H9 (cell line): ENCODE data around the gene UCHL1. TPM values are rescaled to one million over a fixed set of nuclear protein-coding genes. Genes with fewer than 3 reads are reported as not detected.

Source experiments
- DNase-seq: peaks from one replicate; pipeline ENCODE4 v3.0.0-alpha.2; 2017
- H2AFZ ChIP-seq: one replicate; pipeline ENCODE4 v1.6.1; 2013; ENCODE audit warnings: mild to moderate bottlenecking, low read length, control low read depth, moderate library complexity
- H2AK5ac ChIP-seq: 2 replicates; pipeline ENCODE4 v1.6.1; 2013; ENCODE audit warnings: low read length, control low read depth, mixed read lengths; ENCODE audit not compliant: insufficient read length
- H2BK120ac ChIP-seq: one replicate; pipeline ENCODE4 v1.6.1; 2013; ENCODE audit warnings: low read depth, mild to moderate bottlenecking, low read length, control low read depth, inconsistent platforms; ENCODE audit not compliant: poor library complexity, severe bottlenecking
- H2BK12ac ChIP-seq: 2 replicates; pipeline ENCODE4 v1.6.1; 2013; ENCODE audit warnings: low read length, control low read depth, mixed read lengths, low read depth; ENCODE audit not compliant: insufficient read length
- H2BK15ac ChIP-seq: 2 replicates; pipeline ENCODE4 v1.6.1; 2013; ENCODE audit warnings: low read depth, low read length, control low read depth
- H2BK20ac ChIP-seq: one replicate; pipeline ENCODE4 v1.6.1; 2013; ENCODE audit warnings: low read depth, mild to moderate bottlenecking, low read length, control low read depth, inconsistent platforms; ENCODE audit not compliant: poor library complexity, severe bottlenecking
- H2BK5ac ChIP-seq: 2 replicates; pipeline ENCODE4 v1.6.1; 2013; ENCODE audit warnings: low read length, control low read depth, mixed read lengths; ENCODE audit not compliant: insufficient read length
- H3K14ac ChIP-seq: 2 replicates; pipeline ENCODE4 v1.6.1; 2013; ENCODE audit warnings: low read length, control low read depth; ENCODE audit not compliant: insufficient read depth
- H3K18ac ChIP-seq: 2 replicates; pipeline ENCODE4 v1.6.1; 2013; ENCODE audit warnings: low read depth, mild to moderate bottlenecking, mixed read lengths, low read length, control low read depth; ENCODE audit not compliant: insufficient read length
- H3K23ac ChIP-seq: 2 replicates; pipeline ENCODE4 v1.6.1; 2013; ENCODE audit warnings: low read length, control low read depth, mixed read lengths, low read depth; ENCODE audit not compliant: insufficient read length
- H3K23me2 ChIP-seq: 2 replicates; pipeline ENCODE4 v1.6.1; 2013; ENCODE audit warnings: low read depth, mild to moderate bottlenecking, mixed read lengths, low read length, control low read depth; ENCODE audit not compliant: insufficient read length, poor library complexity, severe bottlenecking
- H3K27ac ChIP-seq: 2 replicates; pipeline ENCODE4 v1.5.1; 2013; ENCODE audit warnings: low read length, control low read depth, mixed read lengths, low read depth; ENCODE audit not compliant: insufficient read length
- H3K27me3 ChIP-seq: 2 replicates; pipeline ENCODE4 v1.6.1; 2013; ENCODE audit warnings: low read length, control low read depth, inconsistent platforms; ENCODE audit not compliant: insufficient read depth
- H3K4ac ChIP-seq: 2 replicates; pipeline ENCODE4 v1.6.1; 2013; ENCODE audit warnings: low read depth, mild to moderate bottlenecking, control low read depth, inconsistent platforms, low read length, moderate library complexity
- H3K4me1 ChIP-seq: 2 replicates; pipeline ENCODE4 v1.6.1; 2013; ENCODE audit warnings: low read length, control low read depth, inconsistent platforms; ENCODE audit not compliant: insufficient read depth
- H3K4me2 ChIP-seq: 2 replicates; pipeline ENCODE4 v1.6.1; 2013; ENCODE audit warnings: low read length, control low read depth, mixed read lengths; ENCODE audit not compliant: insufficient read length, insufficient read depth
- H3K56ac ChIP-seq: 2 replicates; pipeline ENCODE4 v1.6.1; 2013; ENCODE audit warnings: low read depth, mild to moderate bottlenecking, mixed read lengths, low read length, control low read depth; ENCODE audit not compliant: insufficient read length
- H3K79me1 ChIP-seq: 2 replicates; pipeline ENCODE4 v1.6.1; 2013; ENCODE audit warnings: low read depth, mild to moderate bottlenecking, moderate library complexity, low read length, control low read depth, inconsistent platforms; ENCODE audit not compliant: insufficient read depth, poor library complexity, severe bottlenecking
- H3K79me2 ChIP-seq: 2 replicates; pipeline ENCODE4 v1.6.1; 2013; ENCODE audit warnings: low read length, control low read depth, inconsistent platforms; ENCODE audit not compliant: insufficient read depth
- H3K9ac ChIP-seq: 2 replicates; pipeline ENCODE4 v1.6.1; 2013; ENCODE audit warnings: low read length, control low read depth, mixed read lengths; ENCODE audit not compliant: insufficient read length; ENCODE audit errors: extremely low read depth
- H3K9me3 ChIP-seq: one replicate; pipeline ENCODE4 v1.6.1; 2013; ENCODE audit warnings: low read depth, low read length, inconsistent platforms; ENCODE audit not compliant: control insufficient read depth
- H3T11ph ChIP-seq: one replicate; pipeline ENCODE4 v1.6.1; 2013; ENCODE audit warnings: mild to moderate bottlenecking, low read length, control low read depth, inconsistent platforms
- H4K20me1 ChIP-seq: one replicate; pipeline ENCODE4 v1.6.1; 2013; ENCODE audit not compliant: control insufficient read depth, insufficient read length, insufficient read depth
- H4K5ac ChIP-seq: 2 replicates; pipeline ENCODE4 v1.6.1; 2013; ENCODE audit warnings: low read depth, mild to moderate bottlenecking, mixed read lengths, low read length, control low read depth; ENCODE audit not compliant: insufficient read length
- H4K8ac ChIP-seq: replicated peaks from 2 replicates; pipeline ENCODE4 v1.6.1; 2013; ENCODE audit warnings: low read length, control low read depth, mixed read lengths, low read depth; ENCODE audit not compliant: insufficient read length
- H4K91ac ChIP-seq: 2 replicates; pipeline ENCODE4 v1.6.1; 2013; ENCODE audit warnings: low read depth, mild to moderate bottlenecking, moderate library complexity, mixed read lengths, low read length, control low read depth; ENCODE audit not compliant: insufficient read length
- H3K27ac Mint-ChIP-seq, 3 experiments: 2 replicates in 2 of 3; 3 replicates in 1 of 3; pipeline ENCODE4 v1.8.0; 2020 to 2021; ENCODE audit warnings: mixed read lengths in 3 of 3, mild to moderate bottlenecking in 1 of 3, moderate library complexity in 1 of 3
- H3K27me3 Mint-ChIP-seq: 2 replicates; pipeline ENCODE4 v1.8.0; 2021; ENCODE audit warnings: low read depth, mild to moderate bottlenecking, moderate library complexity, mixed read lengths
- H3K36me3 Mint-ChIP-seq, 3 experiments: 2 replicates in 2 of 3; 3 replicates in 1 of 3; pipeline ENCODE4 v1.8.0; 2020 to 2021; ENCODE audit warnings: low read depth in 3 of 3, mixed read lengths in 3 of 3; ENCODE audit not compliant: insufficient read depth in 1 of 3
- H3K4me1 Mint-ChIP-seq, 2 experiments: 2 replicates each; pipeline ENCODE4 v1.8.0; 2020; ENCODE audit warnings: mixed read lengths in 2 of 2
- H3K4me3 Mint-ChIP-seq, 2 experiments: 2 replicates in 1 of 2; 3 replicates in 1 of 2; pipeline ENCODE4 v1.8.0; 2020 to 2021; ENCODE audit warnings: mild to moderate bottlenecking in 2 of 2, mixed read lengths in 2 of 2, moderate library complexity in 1 of 2
- H3K9me3 Mint-ChIP-seq, 2 experiments: 2 replicates in 1 of 2; 3 replicates in 1 of 2; pipeline ENCODE4 v1.8.0; 2020; ENCODE audit warnings: mild to moderate bottlenecking in 2 of 2, mixed read lengths in 2 of 2, moderate library complexity in 1 of 2
- WGBS: extraction: QIAGEN DNeasy Blood & Tissue Kit; methylation state at CpG from one replicate; pipeline ENCODE4 v1.1.7; 2013; ENCODE audit warnings: missing lambda C conversion rate, low lambda C conversion rate, mixed read lengths; ENCODE audit not compliant: insufficient read length; ENCODE audit errors: extremely low coverage; 5-methylcytosine and 5-hydroxymethylcytosine counted together
- total RNA-seq: library from RNA; stranded (reverse); gene quantifications from 2 replicates; pipeline ENCODE4 v1.2.1, GENCODE V29; 2021
- TF ChIP-seq, protein P1 (sequence below): fragments of 200-600 bp; sonication (generic); conservative IDR thresholded peaks from 3 replicates; pipeline ENCODE4 v1.8.0; 2021; ENCODE audit warnings: antibody characterized with exemption, mild to moderate bottlenecking

UCHL1 gene
- total RNA-seq, 1 experiment from 2014 or later = 513 TPM

DNA sequence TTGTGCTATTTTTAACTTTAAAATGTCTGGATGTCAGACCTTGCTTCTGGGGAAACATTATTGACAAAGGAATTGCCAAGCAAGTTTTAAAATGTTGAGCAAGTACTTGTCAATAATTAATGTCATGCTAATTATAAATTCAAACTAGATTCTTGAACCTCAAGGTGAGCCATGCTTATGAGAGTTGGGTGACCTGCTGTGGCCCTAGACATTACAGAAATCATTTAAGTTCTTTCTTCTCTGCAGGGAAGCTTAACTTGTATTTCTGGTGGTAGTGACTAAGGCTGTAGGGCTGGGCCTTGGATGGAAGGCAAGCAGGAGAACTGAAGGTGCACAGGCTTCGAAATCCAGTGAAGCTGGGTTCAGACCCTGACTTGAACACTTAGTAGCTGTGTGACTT lies 14.8 kb upstream of the UCHL1 start:
- Mint-ChIP-seq H3K27ac (no peak overlapping the region; a peak in 1 of 7 replicates), H3K36me3 (no peaks in the 10 kb centered on the region), H3K4me1 (peaks cover 0 to 5% of the 10 kb centered on the region in 2 experiments; a peak in 1 of 4 replicates), H3K27me3 (peaks cover 2% of the 10 kb centered on the region; the same call in 1 of the 2 replicates), H3K4me3 (no peak overlapping the region), H3K9me3 (no peaks in the 10 kb centered on the region)
- no peaks in the 10 kb centered on the region for H3K79me2 ChIP-seq
- no CpG with 5 or more reads among the region's 1 CpG for WGBS
- H3K9me3 ChIP-seq = no peaks in the 10 kb centered on the region
- H2AFZ ChIP-seq = no peak overlapping the region
- no peak overlapping the region for H3K14ac ChIP-seq
- no peak overlapping the region for H2BK20ac ChIP-seq
- H2BK5ac ChIP-seq = no peak overlapping the region
- no peak overlapping the region for H3T11ph ChIP-seq
- no peaks in the 10 kb centered on the region for H3K27me3 ChIP-seq
- no peak overlapping the region for H4K8ac ChIP-seq
- H2BK15ac ChIP-seq = no peak overlapping the region
- H3K18ac ChIP-seq = no peak overlapping the region
- no peak overlapping the region for H4K91ac ChIP-seq
- H3K27ac ChIP-seq = no peak overlapping the region
- H3K4me2 ChIP-seq = no peak overlapping the region
- H3K9ac ChIP-seq = no peak overlapping the region
- no peak for DNase-seq
- H2BK120ac ChIP-seq = no peak overlapping the region
- TF ChIP-seq, protein P1, sequence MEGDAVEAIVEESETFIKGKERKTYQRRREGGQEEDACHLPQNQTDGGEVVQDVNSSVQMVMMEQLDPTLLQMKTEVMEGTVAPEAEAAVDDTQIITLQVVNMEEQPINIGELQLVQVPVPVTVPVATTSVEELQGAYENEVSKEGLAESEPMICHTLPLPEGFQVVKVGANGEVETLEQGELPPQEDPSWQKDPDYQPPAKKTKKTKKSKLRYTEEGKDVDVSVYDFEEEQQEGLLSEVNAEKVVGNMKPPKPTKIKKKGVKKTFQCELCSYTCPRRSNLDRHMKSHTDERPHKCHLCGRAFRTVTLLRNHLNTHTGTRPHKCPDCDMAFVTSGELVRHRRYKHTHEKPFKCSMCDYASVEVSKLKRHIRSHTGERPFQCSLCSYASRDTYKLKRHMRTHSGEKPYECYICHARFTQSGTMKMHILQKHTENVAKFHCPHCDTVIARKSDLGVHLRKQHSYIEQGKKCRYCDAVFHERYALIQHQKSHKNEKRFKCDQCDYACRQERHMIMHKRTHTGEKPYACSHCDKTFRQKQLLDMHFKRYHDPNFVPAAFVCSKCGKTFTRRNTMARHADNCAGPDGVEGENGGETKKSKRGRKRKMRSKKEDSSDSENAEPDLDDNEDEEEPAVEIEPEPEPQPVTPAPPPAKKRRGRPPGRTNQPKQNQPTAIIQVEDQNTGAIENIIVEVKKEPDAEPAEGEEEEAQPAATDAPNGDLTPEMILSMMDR = no peak
- H3K23me2 ChIP-seq = no peaks in the 10 kb centered on the region
- H3K4me1 ChIP-seq = no peaks in the 10 kb centered on the region
- no peak overlapping the region for H3K4ac ChIP-seq
- H3K23ac ChIP-seq = no peak overlapping the region
- H3K56ac ChIP-seq = no peak overlapping the region
- H2BK12ac ChIP-seq = no peak overlapping the region
- no peaks in the 10 kb centered on the region for H3K79me1 ChIP-seq
- no peaks in the 10 kb centered on the region for H4K20me1 ChIP-seq
- H2AK5ac ChIP-seq = no peak overlapping the region
- no peak overlapping the region for H4K5ac ChIP-seq
